ENCODE results near the gene POP4.
"Not testable (repeated sequence)": the region's sequence is repeated elsewhere in the genome, so short reads cannot be mapped to it uniquely, and the experiment has no call there.

POP4 gene

GRCh38 chr19:29614046-29614445, 8.0 kb downstream of the POP4 start:
- no peak for DNase-seq

- no peak for DNase-seq
These were observed 8.7 kb downstream of the POP4 start for GRCh38 chr19:29614780-29615179.

- no peak for DNase-seq
These were observed 9.9 kb downstream of the POP4 start for GRCh38 chr19:29615891-29616425.

GRCh38 chr19:29616541-29616940, 10.5 kb downstream of the POP4 start:
- no peak for DNase-seq

GRCh38 chr19:29617366-29618266, 11.5 kb downstream of the POP4 start:
- no peak for DNase-seq

- no peak for DNase-seq
These were observed 12.4 kb downstream of the POP4 start for GRCh38 chr19:29618434-29618833.

- no peak for DNase-seq
These were observed 12.8 kb downstream of the POP4 start for GRCh38 chr19:29618871-29619270.

GRCh38 chr19:29620931-29621351, 14.9 kb downstream of the POP4 start:
- no peak for DNase-seq

GRCh38 chr19:29622166-29623070, 16.3 kb downstream of the POP4 start:
- no peak for DNase-seq

- no peak for DNase-seq
These were observed 17.8 kb downstream of the POP4 start for GRCh38 chr19:29623726-29624488.

GRCh38 chr19:29624489-29625185, 18.6 kb downstream of the POP4 start:
- DNase-seq: no peak

GRCh38 chr19:29625186-29625651, 19.1 kb downstream of the POP4 start:
- DNase-seq: no peak

GRCh38 chr19:29626386-29626785, 20.3 kb downstream of the POP4 start:
- no peak for DNase-seq

- not testable (repeated sequence) for DNase-seq
These were observed 20.7 kb downstream of the POP4 start for GRCh38 chr19:29626832-29627231.

- DNase-seq: no peak
These were observed 22.7 kb downstream of the POP4 start for GRCh38 chr19:29628661-29629385.

- DNase-seq: no peak
These were observed 23.9 kb downstream of the POP4 start for GRCh38 chr19:29629836-29630534.

- DNase-seq: no peak
These were observed 24.6 kb downstream of the POP4 start for GRCh38 chr19:29630655-29631054.

GRCh38 chr19:29631450-29631849, 25.4 kb downstream of the POP4 start:
- DNase-seq: no peak

- DNase-seq: no peak
These were observed 27.9 kb downstream of the POP4 start for GRCh38 chr19:29634002-29634401.

- no peak for DNase-seq
These were observed 28.5 kb downstream of the POP4 start for GRCh38 chr19:29634423-29635130.
